ENCODE data around the gene PPP2R5C. TPM values are rescaled to one million over a fixed set of nuclear protein-coding genes. Genes with fewer than 3 reads are reported as not detected.

The PPP2R5C gene
- total and polyA plus RNA-seq, 2 of the 8 experiments (the other 6 are each of a cell fraction or from before 2014, with no cell fraction given) = 49.6 to 95.9 TPM

DNA sequence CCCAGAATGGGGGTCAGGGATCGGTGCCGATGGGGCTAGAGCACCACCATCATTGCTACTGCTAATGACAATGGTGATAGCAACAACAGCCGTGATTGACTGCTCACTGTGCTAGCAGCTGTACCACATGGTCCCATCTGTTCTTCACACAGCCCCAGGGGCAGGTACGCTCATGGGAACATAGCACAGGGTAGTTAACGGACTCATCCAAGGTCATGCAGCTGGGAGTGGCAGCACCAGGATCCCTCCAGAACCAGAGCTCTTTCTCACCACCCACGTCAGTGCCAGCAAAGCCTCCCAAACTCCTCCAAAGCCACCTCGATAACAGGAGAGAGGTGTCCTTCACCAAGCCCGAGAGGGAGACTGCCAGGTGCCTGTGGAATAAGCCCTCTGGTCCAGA is 191.6 kb downstream of the PPP2R5C start:
- Histone ChIP-seq H3K9me3 (ENCODE audit: insufficient read depth in 2 of 2, low read depth in 1 of 2, low read length in 1 of 2) (no peaks in the 10 kb centered on the region), H2BK5ac (ENCODE audit: low read depth, low read length) (no peak overlapping the region), H3K4me3 (ENCODE audit: extremely low read depth in 1 of 4, insufficient read depth in 2 of 4, low read depth in 3 of 4, low read length in 4 of 4) (no peak overlapping the region), H3K36me3 (ENCODE audit: control insufficient read depth in 2 of 4, insufficient read depth in 4 of 4, low read length in 3 of 4) (no peaks in the 10 kb centered on the region), H2BK120ac (replicated peaks; ENCODE audit: low read depth, low read length) (no peak overlapping the region), H3K4me2 (ENCODE audit: insufficient read depth in 1 of 2, low read depth in 2 of 2, low read length in 2 of 2) (no peak overlapping the region), H3K79me2 (ENCODE audit: control insufficient read depth in 1 of 2, insufficient read depth in 2 of 2, low read length in 2 of 2) (peaks cover 0 to 6% of the 10 kb centered on the region in 2 experiments; a peak in 1 of 4 replicates), H3K56ac (replicated peaks; ENCODE audit: insufficient read length, low read depth, low read length) (no peak overlapping the region), H3K27me3 (replicated peaks in 1 of 4; ENCODE audit: control insufficient read depth in 3 of 4, extremely low read depth in 1 of 4, insufficient read depth in 3 of 4, low read length in 3 of 4) (peaks cover 0 to 2% (median 0%) of the 10 kb centered on the region in 4 experiments; a peak in 2 of 7 replicates), H2BK15ac (ENCODE audit: low read length) (no peak overlapping the region), H2BK12ac (ENCODE audit: low read depth, low read length) (no peak overlapping the region), H3K4ac (replicated peaks; ENCODE audit: insufficient read length, low read depth, low read length) (no peak overlapping the region), H3K23ac (ENCODE audit: insufficient read length) (no peak overlapping the region), H3K4me1 (replicated peaks in 1 of 4; ENCODE audit: control insufficient read depth in 3 of 4, insufficient read depth in 4 of 4, low read length in 3 of 4) (peaks cover 0 to 6% (median 3%) of the 10 kb centered on the region in 4 experiments; a peak in 5 of 7 replicates), H3K14ac (ENCODE audit: insufficient read length) (no peak overlapping the region), H4K20me1 (replicated peaks in 1 of 2; ENCODE audit: control insufficient read depth in 1 of 2, insufficient read depth in 2 of 2, low read length in 2 of 2) (no peaks in the 10 kb centered on the region), H3K18ac (ENCODE audit: extremely low read depth, low read length) (no peak overlapping the region), H3K27ac (ENCODE audit: low read depth, low read length) (no peak overlapping the region), H2AK5ac (ENCODE audit: low read depth, low read length) (no peak overlapping the region), H3K79me1 (ENCODE audit: low read depth, low read length) (peaks cover 2% of the 10 kb centered on the region; the same call in 1 of the 2 replicates), H3K23me2 (ENCODE audit: low read depth, low read length) (peaks cover 9% of the 10 kb centered on the region), H4K5ac (ENCODE audit: insufficient read length, low read depth, low read length) (no peak overlapping the region), H4K8ac (ENCODE audit: extremely low read depth, insufficient read depth, low read length) (no peak overlapping the region), H2AFZ (ENCODE audit: low read length) (no peak overlapping the region), H2BK20ac (ENCODE audit: low read length) (no peak overlapping the region), H3K9ac (replicated peaks in 1 of 4; ENCODE audit: extremely low read depth in 1 of 4, low read depth in 3 of 4, low read length in 3 of 4) (no peak overlapping the region; a peak in 1 of 7 replicates), H4K91ac (replicated peaks; ENCODE audit: insufficient read length, low read length) (no peak overlapping the region)
- CTCF ChIA-PET (ENCODE audit: partially characterized antibody) = interaction anchor here (1.1 to 5.1 kb wide), 13 partner anchors 9 to 244 kb away, joined by 3 to 33 read pairs (median 4); partner anchors contain the start of gene DYNC1H1
- POLR2A ChIA-PET (ENCODE audit: partially characterized antibody) = interaction anchor here (0.5 to 1.7 kb wide), 2 partner anchors 12 to 184 kb away, joined by 4 to 5 read pairs; no protein-coding TSS in a partner anchor
- FAIRE-seq (no peak), DNase-seq (ENCODE audit: low read depth in 1 of 2, low spot score in 2 of 2) (no peak)
- 87% methylated on average over 8 of the region's 8 CpGs; no CpG with 5 or more reads in 1 of the 2 experiments for WGBS, 2 experiments (ENCODE audit: extremely low coverage in 1 of 2, insufficient coverage in 1 of 2, insufficient read length in 1 of 2, insufficient replicate concordance in 2 of 2, low coverage in 1 of 2, low lambda C conversion rate in 2 of 2, missing lambda C conversion rate in 1 of 2)
- no peak for TF ChIP-seq SAP30 (IDR thresholded peaks at IDR 0.05; ENCODE audit: insufficient read depth, insufficient replicate concordance, low read length)
- no peak for TF ChIP-seq EGR1 (IDR thresholded peaks at IDR 0.05; ENCODE audit: borderline replicate concordance, low read depth, low read length)
- TF ChIP-seq RBBP5 (IDR thresholded peaks at IDR 0.05; ENCODE audit: borderline replicate concordance, low read depth, low read length) = no peak
- TF ChIP-seq SUZ12 (IDR thresholded peaks at IDR 0.05; ENCODE audit: low read length) = no peak
- TF ChIP-seq ASH2L (IDR thresholded peaks at IDR 0.05; ENCODE audit: low read length) = no peak
- TF ChIP-seq SP2 (IDR thresholded peaks at IDR 0.05; ENCODE audit: low read length) = no peak
- TF ChIP-seq RAD21 (IDR thresholded peaks at IDR 0.05 in 1 of 2, conservative IDR thresholded peaks at IDR 0.05 in 1 of 2; ENCODE audit: low read depth in 2 of 2, low read length in 2 of 2) = no peak
- no peak for TF ChIP-seq YY1 (IDR thresholded peaks at IDR 0.05; ENCODE audit: low read depth, low read length)
- TF ChIP-seq, protein P1, sequence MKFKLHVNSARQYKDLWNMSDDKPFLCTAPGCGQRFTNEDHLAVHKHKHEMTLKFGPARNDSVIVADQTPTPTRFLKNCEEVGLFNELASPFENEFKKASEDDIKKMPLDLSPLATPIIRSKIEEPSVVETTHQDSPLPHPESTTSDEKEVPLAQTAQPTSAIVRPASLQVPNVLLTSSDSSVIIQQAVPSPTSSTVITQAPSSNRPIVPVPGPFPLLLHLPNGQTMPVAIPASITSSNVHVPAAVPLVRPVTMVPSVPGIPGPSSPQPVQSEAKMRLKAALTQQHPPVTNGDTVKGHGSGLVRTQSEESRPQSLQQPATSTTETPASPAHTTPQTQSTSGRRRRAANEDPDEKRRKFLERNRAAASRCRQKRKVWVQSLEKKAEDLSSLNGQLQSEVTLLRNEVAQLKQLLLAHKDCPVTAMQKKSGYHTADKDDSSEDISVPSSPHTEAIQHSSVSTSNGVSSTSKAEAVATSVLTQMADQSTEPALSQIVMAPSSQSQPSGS (IDR thresholded peaks at IDR 0.05; ENCODE audit: low read length) = no peak
- no peak for TF ChIP-seq FOSL1 (IDR thresholded peaks at IDR 0.05; ENCODE audit: insufficient read depth, low read depth, low read length)
